Measurements from ENCODE around the gene PUS1. TPM values are rescaled to one million over a fixed set of nuclear protein-coding genes. Genes with fewer than 3 reads are reported as not detected.

PUS1 gene
- total and polyA plus RNA-seq, 2 of the 8 experiments (the other 6 are each of a cell fraction or from before 2014, with no cell fraction given), result 48.1 to 81.2 TPM

DNA sequence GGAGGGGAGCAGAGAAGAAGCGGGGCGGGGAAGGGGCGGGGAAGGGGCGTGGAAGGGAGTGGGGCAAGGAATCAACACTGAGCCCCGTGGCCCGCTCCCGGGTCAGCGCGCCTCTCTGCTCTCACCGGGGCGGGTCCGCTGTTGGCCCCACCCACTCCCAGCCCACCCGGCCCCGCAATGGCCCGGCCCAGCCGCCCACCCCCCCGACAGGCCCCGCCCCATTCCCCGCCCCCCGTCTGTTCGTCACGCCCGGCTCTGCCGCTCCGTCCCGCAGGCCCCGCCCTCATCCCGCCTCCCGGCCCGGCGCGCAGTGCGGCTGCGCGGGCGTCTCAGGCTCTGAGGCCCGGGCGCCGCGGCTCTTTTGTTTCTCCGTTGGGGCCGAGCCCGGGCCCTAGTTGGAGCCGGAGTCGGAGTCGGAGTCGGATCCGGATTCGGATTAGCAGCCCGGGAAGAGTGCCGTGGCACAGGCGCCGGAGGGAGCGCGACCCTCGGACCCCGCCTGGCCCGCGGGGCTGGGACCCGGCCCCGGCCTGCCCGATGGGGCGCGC is 34.7 kb upstream of the PUS1 start, which contains the start of gene ULK1 (continued):
- TF ChIP-seq CHD7 (IDR thresholded peaks at IDR 0.05; ENCODE audit: insufficient replicate concordance, low read length) (no peak), EGR1 (IDR thresholded peaks at IDR 0.05; ENCODE audit: borderline replicate concordance, low read depth, low read length) (no peak), POLR2A (IDR thresholded peaks at IDR 0.05; ENCODE audit: control extremely low read depth in 1 of 2, low read depth in 2 of 2, low read length in 2 of 2) (peak in 1 of 2 experiments; percentile 86; a peak in 2 of 3 replicates), HDAC6 (IDR thresholded peaks at IDR 0.05; ENCODE audit: low read depth, low read length) (no peak), SP4 (IDR thresholded peaks at IDR 0.05; ENCODE audit: low read length) (no peak), TAF7 (optimal IDR thresholded peaks at IDR 0.05; ENCODE audit: borderline replicate concordance, low read depth, low read length) (peak; percentile 88), SP1 (IDR thresholded peaks at IDR 0.05; ENCODE audit: low read depth, low read length) (no peak), SIN3A (conservative IDR thresholded peaks at IDR 0.05 in 1 of 2, IDR thresholded peaks at IDR 0.05 in 1 of 2; ENCODE audit: low read depth in 1 of 2, low read length in 2 of 2) (0 out of 4 replicates have a peak, but pooled peaks of 1 of the 2 experiments have one; percentile 28), FOSL1 (IDR thresholded peaks at IDR 0.05; ENCODE audit: insufficient read depth, low read depth, low read length) (no peak), JUND (IDR thresholded peaks at IDR 0.05; ENCODE audit: low read length) (no peak), POLR2AphosphoS5 (IDR thresholded peaks at IDR 0.05; ENCODE audit: low read depth, low read length) (peak; percentile 48; the same call in 1 of the 2 replicates), SAP30 (IDR thresholded peaks at IDR 0.05; ENCODE audit: insufficient read depth, insufficient replicate concordance, low read length) (no peak)
